ENCODE measurements around the gene DAPK1.
A peak's percentile ranks its signal among the peaks of the same experiment; 100 is the strongest.

DNA sequence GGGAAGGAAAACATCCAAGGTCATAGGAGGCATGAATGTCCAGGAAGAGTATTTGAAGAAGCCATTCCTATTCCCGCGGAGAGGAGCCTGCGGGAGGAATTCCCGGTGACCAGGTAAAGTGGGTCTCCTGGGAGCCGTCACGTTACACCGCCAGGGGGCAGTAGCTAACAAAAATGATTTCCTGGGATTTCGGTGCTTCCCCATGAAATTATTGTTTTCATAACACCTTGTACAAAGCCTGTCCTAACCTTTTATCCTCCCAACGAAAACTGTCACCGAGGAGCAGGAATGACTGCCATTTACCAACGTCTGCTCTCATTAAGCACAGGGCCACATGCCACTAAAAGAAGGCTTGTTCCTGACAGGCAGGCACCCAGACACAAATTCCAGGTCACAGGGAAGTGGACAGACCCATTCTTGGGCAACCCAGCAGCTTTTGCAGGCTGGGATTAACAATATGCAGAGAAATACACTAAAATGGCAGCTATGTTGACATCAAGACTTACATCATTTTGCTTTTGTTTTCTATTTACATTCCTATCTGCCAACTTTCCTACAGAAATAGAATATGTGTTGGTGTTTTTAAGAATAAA lies 187.1 kb downstream of the DAPK1 start:
- TF ChIP-seq, protein P1, sequence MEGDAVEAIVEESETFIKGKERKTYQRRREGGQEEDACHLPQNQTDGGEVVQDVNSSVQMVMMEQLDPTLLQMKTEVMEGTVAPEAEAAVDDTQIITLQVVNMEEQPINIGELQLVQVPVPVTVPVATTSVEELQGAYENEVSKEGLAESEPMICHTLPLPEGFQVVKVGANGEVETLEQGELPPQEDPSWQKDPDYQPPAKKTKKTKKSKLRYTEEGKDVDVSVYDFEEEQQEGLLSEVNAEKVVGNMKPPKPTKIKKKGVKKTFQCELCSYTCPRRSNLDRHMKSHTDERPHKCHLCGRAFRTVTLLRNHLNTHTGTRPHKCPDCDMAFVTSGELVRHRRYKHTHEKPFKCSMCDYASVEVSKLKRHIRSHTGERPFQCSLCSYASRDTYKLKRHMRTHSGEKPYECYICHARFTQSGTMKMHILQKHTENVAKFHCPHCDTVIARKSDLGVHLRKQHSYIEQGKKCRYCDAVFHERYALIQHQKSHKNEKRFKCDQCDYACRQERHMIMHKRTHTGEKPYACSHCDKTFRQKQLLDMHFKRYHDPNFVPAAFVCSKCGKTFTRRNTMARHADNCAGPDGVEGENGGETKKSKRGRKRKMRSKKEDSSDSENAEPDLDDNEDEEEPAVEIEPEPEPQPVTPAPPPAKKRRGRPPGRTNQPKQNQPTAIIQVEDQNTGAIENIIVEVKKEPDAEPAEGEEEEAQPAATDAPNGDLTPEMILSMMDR (IDR thresholded peaks at IDR 0.05; ENCODE audit: poor library complexity), result peak; percentile 74
- TF ChIP-seq EZH2phosphoT487 (IDR thresholded peaks at IDR 0.05; ENCODE audit: low read depth, severe bottlenecking, unreplicated experiment), result no peak
